Tibial nerve (tissue), 4 donors: ENCODE results near the gene ARPIN. TPM values are rescaled to one million over a fixed set of nuclear protein-coding genes. Genes with fewer than 3 reads are reported as not detected.
A peak's percentile ranks its signal among the peaks of the same experiment; 100 is the strongest.
"Not testable (repeated sequence)": the region's sequence is repeated elsewhere in the genome, so short reads cannot be mapped to it uniquely, and the experiment has no call there.

ENCODE experiments used
- DNase-seq, 2 donors: peaks; one replicate each; pipeline ENCODE4 v3.0.0-alpha.2; 2019; ENCODE audit warnings: low spot score in 2 of 2
- H3K27ac ChIP-seq, 4 donors: fragments of 200-600 bp; sonication (generic) in 3 of 4; one replicate each; pipeline ENCODE4 v1.5.1; 2017 to 2019; ENCODE audit warnings: mild to moderate bottlenecking in 1 of 4
- H3K27me3 ChIP-seq, 2 donors: fragments of 200-600 bp; sonication (generic) in 1 of 2; one replicate each; pipeline versions ENCODE4 v1.5.1 to v1.6.0; 2017 to 2019
- H3K36me3 ChIP-seq, 3 donors: fragments of 200-600 bp; sonication (generic); one replicate each; pipeline ENCODE4 v1.5.1; 2018 to 2019
- H3K4me1 ChIP-seq, 4 donors: fragments of 200-600 bp; sonication (generic) in 3 of 4; one replicate each; pipeline ENCODE4 v1.5.1; 2017 to 2019
- H3K4me3 ChIP-seq, 4 donors: fragments of 200-600 bp; sonication (generic) in 3 of 4; one replicate each; pipeline ENCODE4 v1.5.1; 2017 to 2019; ENCODE audit warnings: mild to moderate bottlenecking in 1 of 4, moderate library complexity in 1 of 4
- H3K9me3 ChIP-seq, 4 donors: fragments of 200-600 bp; sonication (generic) in 3 of 4; one replicate each; pipeline ENCODE4 v1.5.1; 2017 to 2019
- EP300 ChIP-seq, 2 donors: sonication (generic); formaldehyde crosslinking; IDR thresholded peaks; one replicate each; pipeline ENCODE4 v1.6.1; 2017; ENCODE audit warnings: antibody characterized with exemption in 2 of 2, mild to moderate bottlenecking in 1 of 2
- POLR2A ChIP-seq, 2 donors: fragments of 450-650 bp; IDR thresholded peaks; one replicate each; pipeline ENCODE4 v1.6.1; 2017; ENCODE audit warnings: antibody characterized with exemption in 2 of 2, mild to moderate bottlenecking in 2 of 2, moderate library complexity in 2 of 2
- WGBS, 2 donors: methylation state at CpG; one replicate each; pipeline ENCODE4 v1.1.5; 2018; 5-methylcytosine and 5-hydroxymethylcytosine counted together
- total RNA-seq, 4 donors: library from RNA; depleted of rRNA; stranded (reverse); fragments of >200 nt; gene quantifications; one replicate each; pipeline ENCODE4 v1.1.0, GENCODE V29; 2016
- TF ChIP-seq, protein P1 (sequence below), 5 experiments: fragments of 200-600 bp in 3 of 5; fragments of 450-650 bp in 2 of 5; sonication (generic) in 3 of 5; IDR thresholded peaks; one replicate each; pipeline ENCODE4 v1.5.1; 2016 to 2019; ENCODE audit warnings: antibody characterized with exemption in 5 of 5, mild to moderate bottlenecking in 3 of 5, moderate library complexity in 2 of 5

Gene ARPIN
- total RNA-seq, 4 donors from 2014 or later: 21.0 to 32.6 (median 25.6) TPM

DNA sequence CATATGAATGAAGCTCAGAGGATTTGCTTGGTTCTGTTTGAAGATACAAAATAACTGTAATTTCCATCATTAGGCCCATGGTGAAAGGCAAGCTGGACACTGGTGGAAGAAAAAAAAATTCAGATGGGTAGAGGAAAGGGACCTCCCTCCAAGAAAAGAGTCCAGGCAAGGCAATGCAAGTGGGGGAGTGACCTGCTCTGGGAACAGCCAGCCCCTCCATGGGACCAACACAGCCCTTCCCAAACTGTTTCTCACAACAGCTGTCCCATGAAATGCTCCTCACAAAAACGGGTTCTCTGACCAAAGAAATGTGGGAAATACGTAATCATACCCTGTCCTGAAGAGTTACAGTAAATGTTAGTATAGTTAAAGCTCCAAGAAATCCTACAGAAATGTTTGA is 14.6 kb downstream of the ARPIN start:
- WGBS, 2 donors: 54 to 62% methylated on average over 2 of the region's 2 CpGs
- DNase-seq: no peak
- Histone ChIP-seq H3K9me3 (no peaks in the 10 kb centered on the region), H3K4me1 (peaks cover 0 to 2% (median under 1%) of the 10 kb centered on the region in 4 donors), H3K4me3 (no peak overlapping the region), H3K36me3 (peaks cover 0 to 37% (median 0%) of the 10 kb centered on the region in 3 donors), H3K27me3 (no peaks in the 10 kb centered on the region), H3K27ac (no peak overlapping the region)
- TF ChIP-seq, protein P1, sequence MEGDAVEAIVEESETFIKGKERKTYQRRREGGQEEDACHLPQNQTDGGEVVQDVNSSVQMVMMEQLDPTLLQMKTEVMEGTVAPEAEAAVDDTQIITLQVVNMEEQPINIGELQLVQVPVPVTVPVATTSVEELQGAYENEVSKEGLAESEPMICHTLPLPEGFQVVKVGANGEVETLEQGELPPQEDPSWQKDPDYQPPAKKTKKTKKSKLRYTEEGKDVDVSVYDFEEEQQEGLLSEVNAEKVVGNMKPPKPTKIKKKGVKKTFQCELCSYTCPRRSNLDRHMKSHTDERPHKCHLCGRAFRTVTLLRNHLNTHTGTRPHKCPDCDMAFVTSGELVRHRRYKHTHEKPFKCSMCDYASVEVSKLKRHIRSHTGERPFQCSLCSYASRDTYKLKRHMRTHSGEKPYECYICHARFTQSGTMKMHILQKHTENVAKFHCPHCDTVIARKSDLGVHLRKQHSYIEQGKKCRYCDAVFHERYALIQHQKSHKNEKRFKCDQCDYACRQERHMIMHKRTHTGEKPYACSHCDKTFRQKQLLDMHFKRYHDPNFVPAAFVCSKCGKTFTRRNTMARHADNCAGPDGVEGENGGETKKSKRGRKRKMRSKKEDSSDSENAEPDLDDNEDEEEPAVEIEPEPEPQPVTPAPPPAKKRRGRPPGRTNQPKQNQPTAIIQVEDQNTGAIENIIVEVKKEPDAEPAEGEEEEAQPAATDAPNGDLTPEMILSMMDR (IDR thresholded peaks at IDR 0.05): no peak
- no peak for TF ChIP-seq POLR2A (IDR thresholded peaks at IDR 0.05)
- TF ChIP-seq EP300 (IDR thresholded peaks at IDR 0.05): no peak

DNA sequence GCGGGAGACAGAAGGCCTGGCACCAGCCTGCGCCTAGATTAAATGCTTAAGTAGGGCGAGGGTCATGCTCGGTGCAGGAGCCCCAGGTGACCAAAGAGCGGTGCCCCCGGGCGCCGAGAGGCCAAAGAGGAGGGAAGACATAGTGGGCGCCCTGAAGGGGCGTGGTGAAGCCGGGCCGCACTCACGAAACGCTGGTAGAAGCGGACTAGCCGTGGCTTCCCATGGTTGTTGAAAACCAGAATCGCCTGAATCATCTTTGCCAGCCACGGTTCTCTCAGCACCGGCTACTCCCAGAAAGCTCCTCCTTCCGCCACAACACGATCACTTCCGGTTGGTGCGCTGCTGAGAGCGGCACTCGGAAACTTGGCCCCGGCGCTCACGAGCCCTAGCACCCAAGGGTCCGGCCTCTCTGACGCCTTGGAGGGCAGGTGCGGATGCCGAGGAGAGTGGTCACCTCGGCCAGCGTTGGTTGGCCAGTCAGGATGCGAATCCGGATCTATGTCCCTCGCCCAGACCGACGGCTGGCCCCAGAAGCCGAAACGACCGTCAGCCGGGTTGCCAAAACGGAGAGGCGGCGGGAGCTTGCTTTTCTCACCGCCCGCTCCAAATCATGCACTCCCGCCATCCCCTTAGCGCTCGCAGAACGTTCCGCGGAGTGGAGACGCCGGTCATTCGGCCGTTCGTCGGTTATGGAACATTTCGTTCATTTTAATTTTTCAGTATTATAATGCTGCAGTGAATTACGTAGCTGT is 18.9 kb downstream of the ARPIN start, which contains the start of gene AP3S2:
Gene AP3S2, minus strand, starts transcription at position 299 of the 752 bp plus-strand sequence. Its CDS starts 45 bp downstream, at position 254.
- Histone ChIP-seq H3K4me1 (peaks cover 0 to 24% (median 5%) of the 10 kb centered on the region in 4 donors), H3K9me3 (no peaks in the 10 kb centered on the region), H3K36me3 (peaks cover 0 to 2% (median 0%) of the 10 kb centered on the region in 3 donors), H3K27ac (peak within 1 kb of the TSS; percentile 77 to 92 (median 85)), H3K4me3 (peak within 1 kb of the TSS; percentile 64 to 82 (median 74)), H3K27me3 (no peaks in the 10 kb centered on the region)
- peak; percentile 81 to 88 for DNase-seq
- 0% methylated on average over 35 to 62 of the region's 62 CpGs for WGBS, 2 donors
- TF ChIP-seq, protein P1 (IDR thresholded peaks at IDR 0.05): peak in 1 of 5 experiments; percentile 20
- TF ChIP-seq EP300 (IDR thresholded peaks at IDR 0.05): peak in 1 of 2 donors; percentile 95
- TF ChIP-seq POLR2A (IDR thresholded peaks at IDR 0.05): peak; percentile 50 to 56

DNA sequence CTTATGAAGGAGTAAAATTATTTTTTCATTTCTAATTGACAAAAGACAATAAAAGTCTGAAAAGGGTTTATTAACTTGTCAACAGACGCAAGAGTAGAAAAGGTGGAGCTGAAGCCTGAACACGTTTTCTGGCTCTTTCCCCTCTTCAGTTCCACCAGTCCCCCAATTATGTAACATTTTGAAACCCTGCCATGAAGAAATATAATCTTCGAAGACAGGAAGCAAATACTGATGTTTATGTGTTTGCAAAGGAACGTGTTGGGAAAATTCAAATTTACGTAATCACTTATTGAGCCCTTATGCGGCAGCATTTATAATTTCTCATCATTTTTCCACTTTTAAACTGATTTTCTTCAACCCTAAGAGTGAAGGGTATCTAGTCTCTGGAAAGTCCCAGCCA is 19.7 kb downstream of the ARPIN start:
- H3K27ac ChIP-seq: peak overlapping the region in 3 of 4 donors; percentile 83 to 92 (median 87)
- H3K9me3 ChIP-seq: no peaks in the 10 kb centered on the region
- H3K4me3 ChIP-seq: peak overlapping the region; percentile 64 to 82 (median 74)
- peaks cover 0 to 10% (median 3%) of the 10 kb centered on the region in 3 donors for H3K36me3 ChIP-seq
- no peak for DNase-seq
- no peaks in the 10 kb centered on the region for H3K27me3 ChIP-seq
- peaks cover 0 to 24% (median 5%) of the 10 kb centered on the region in 4 donors for H3K4me1 ChIP-seq
- WGBS, 2 donors: 21 to 22% methylated on average over 6 of the region's 6 CpGs
- TF ChIP-seq, protein P1 (IDR thresholded peaks at IDR 0.05): no peak
- no peak for TF ChIP-seq POLR2A (IDR thresholded peaks at IDR 0.05)
- no peak for TF ChIP-seq EP300 (IDR thresholded peaks at IDR 0.05)

DNA sequence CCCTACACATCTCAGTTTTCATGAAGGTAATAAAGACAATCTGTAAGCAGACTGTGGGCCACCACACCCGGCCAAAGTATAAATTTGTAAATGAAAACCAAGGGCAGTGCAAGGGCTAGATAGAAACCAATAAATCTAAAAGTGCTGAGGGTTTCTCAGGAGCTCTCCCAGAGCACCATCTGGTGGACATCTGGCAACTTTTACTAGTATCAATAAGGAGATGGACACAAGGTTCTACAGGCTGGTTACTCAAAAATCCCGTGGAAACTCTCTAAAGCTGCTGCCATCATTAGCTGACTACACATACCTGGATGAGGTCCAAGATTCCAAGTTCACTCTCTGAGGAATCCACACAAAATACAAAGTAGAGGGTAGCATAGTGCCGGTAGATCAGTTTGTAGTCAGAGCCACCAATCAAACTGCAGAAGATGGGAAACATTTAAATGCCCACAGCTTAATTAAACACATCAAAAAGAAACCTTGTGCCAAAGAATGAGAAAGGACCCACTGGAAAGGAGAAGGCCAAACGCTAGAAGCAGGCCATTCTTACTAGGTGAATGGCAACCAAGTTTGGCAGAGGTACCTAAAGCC is 24.4 kb downstream of the ARPIN start:
- peaks cover 0 to 24% (median 5%) of the 10 kb centered on the region in 4 donors for H3K4me1 ChIP-seq
- 48 to 64% methylated on average over 4 of the region's 4 CpGs for WGBS, 2 donors
- DNase-seq: no peak
- H3K27me3 ChIP-seq: no peaks in the 10 kb centered on the region
- H3K27ac ChIP-seq: no peak overlapping the region
- H3K9me3 ChIP-seq: no peaks in the 10 kb centered on the region
- TF ChIP-seq, protein P1 (IDR thresholded peaks at IDR 0.05): peak in 1 of 5 experiments; percentile 9
- no peak for TF ChIP-seq POLR2A (IDR thresholded peaks at IDR 0.05)
- no peak overlapping the region for H3K4me3 ChIP-seq
- peaks cover 0 to 54% (median 3%) of the 10 kb centered on the region in 3 donors for H3K36me3 ChIP-seq

DNA sequence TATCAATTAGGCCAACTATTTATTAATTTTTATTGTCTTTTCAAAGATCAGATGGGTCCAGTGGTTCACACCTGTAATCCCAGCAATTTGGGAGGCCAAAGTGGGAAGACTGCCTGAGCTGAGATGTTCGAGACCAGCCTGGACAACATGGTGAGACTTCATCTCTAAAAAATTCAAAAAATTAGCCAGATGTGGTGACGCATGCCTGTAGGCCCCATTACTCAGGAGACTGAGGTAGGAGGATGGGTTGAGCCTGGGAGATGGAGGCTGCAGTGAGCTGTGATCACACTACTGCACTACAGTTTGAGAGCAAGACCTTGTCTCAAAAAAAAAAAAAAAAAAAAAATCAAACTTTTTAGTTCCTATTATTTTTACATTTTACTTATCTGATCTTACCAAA is 27.1 kb downstream of the ARPIN start:
- H3K4me3 ChIP-seq: no peak overlapping the region
- no peak for DNase-seq
- WGBS, 2 donors: 83 to 93% methylated on average over 2 of the region's 2 CpGs
- H3K36me3 ChIP-seq: peaks cover 0 to 75% (median 3%) of the 10 kb centered on the region in 3 donors
- H3K27ac ChIP-seq: no peak overlapping the region
- TF ChIP-seq POLR2A (IDR thresholded peaks at IDR 0.05): no peak
- H3K27me3 ChIP-seq: no peaks in the 10 kb centered on the region
- H3K9me3 ChIP-seq: no peaks in the 10 kb centered on the region
- H3K4me1 ChIP-seq: peaks cover 0 to under 1% (median 0%) of the 10 kb centered on the region in 4 donors

DNA sequence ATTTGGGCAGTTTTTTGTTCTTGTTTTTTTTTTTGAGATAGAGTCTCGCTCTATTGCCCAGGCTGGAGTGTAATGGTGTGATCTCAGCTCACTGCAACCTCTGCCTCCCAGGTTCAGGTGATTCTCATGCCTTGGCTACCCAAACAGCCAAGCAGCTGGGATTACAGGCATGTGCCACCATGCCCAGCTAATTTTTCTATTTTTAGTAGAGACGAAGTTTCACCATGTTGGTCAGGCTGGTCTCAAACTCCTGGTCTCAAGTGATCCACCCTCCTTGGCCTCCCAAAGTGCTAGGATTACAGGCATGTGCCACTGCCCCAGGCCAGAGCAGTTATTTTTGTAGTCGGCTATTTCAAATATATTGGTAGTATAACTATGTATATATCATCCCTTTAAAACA is 27.6 kb downstream of the ARPIN start:
- H3K9me3 ChIP-seq, H3K4me3 ChIP-seq, DNase-seq, H3K27ac ChIP-seq, H3K27me3 ChIP-seq, H3K4me1 ChIP-seq: not testable (repeated sequence)
- WGBS, 2 donors: 66 to 71% methylated on average over 3 of the region's 3 CpGs
- peaks cover 0 to 79% (median 3%) of the 10 kb centered on the region in 3 donors for H3K36me3 ChIP-seq
